ENCODE results near the gene MRPL42. TPM values are rescaled to one million over a fixed set of nuclear protein-coding genes. Genes with fewer than 3 reads are reported as not detected.
A peak's percentile ranks its signal among the peaks of the same experiment; 100 is the strongest.

MRPL42 gene
- total RNA-seq, result 10 to 100 TPM; 33.9 to 57.8 TPM

DNA sequence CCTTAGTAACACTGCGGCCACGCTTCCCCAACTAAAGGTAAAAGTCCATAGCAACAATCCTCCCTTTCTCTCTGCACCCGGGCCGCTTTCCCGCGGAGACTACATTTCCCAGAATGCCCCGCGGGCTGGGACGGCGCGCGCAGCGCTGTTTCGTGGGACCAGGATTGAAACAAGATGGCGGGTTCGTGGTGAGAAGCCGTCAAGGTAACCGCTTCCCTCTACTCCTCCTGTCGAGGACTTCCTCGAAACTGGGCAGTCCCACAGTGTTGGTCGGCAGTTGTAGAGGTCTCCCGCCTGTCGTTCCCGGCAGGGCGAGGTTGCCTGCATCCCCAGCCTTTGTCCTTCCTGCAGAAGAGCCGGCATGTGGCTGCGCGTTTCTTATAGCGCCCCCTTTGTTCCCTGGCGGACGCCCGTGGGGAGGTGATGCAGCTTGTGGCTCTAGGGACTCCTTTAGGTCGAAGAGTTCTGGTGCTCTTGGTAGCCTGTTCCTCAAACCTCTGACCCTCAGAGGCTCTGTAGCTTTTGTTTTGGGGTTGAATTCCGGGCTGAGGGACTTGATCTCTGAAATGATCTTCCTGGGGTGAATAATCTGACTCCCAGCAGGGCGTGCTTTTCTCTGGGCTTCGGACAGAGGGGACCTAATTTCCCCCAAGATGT, at the start of gene MRPL42:
TSS of gene MRPL42 (plus strand) at position 164 of the 657 bp plus-strand sequence. CDS start 1,772 bp downstream, outside the sequence.
- TF ChIP-seq, protein P1, sequence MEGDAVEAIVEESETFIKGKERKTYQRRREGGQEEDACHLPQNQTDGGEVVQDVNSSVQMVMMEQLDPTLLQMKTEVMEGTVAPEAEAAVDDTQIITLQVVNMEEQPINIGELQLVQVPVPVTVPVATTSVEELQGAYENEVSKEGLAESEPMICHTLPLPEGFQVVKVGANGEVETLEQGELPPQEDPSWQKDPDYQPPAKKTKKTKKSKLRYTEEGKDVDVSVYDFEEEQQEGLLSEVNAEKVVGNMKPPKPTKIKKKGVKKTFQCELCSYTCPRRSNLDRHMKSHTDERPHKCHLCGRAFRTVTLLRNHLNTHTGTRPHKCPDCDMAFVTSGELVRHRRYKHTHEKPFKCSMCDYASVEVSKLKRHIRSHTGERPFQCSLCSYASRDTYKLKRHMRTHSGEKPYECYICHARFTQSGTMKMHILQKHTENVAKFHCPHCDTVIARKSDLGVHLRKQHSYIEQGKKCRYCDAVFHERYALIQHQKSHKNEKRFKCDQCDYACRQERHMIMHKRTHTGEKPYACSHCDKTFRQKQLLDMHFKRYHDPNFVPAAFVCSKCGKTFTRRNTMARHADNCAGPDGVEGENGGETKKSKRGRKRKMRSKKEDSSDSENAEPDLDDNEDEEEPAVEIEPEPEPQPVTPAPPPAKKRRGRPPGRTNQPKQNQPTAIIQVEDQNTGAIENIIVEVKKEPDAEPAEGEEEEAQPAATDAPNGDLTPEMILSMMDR (IDR thresholded peaks at IDR 0.05), result peak; percentile 69 to 90
- Histone ChIP-seq H3K27ac (peak within 1 kb of the TSS; percentile 77 to 93), H3K4me1 (peaks cover 0 to 24% of the 10 kb centered on the region in 2 donors), H3K27me3 (no peaks in the 10 kb centered on the region), H3K36me3 (no peaks in the 10 kb centered on the region), H3K4me3 (peak within 1 kb of the TSS; percentile 60 to 73), H3K9me3 (no peaks in the 10 kb centered on the region)
- DNase-seq (ENCODE audit: low spot score), result peak; percentile 93

DNA sequence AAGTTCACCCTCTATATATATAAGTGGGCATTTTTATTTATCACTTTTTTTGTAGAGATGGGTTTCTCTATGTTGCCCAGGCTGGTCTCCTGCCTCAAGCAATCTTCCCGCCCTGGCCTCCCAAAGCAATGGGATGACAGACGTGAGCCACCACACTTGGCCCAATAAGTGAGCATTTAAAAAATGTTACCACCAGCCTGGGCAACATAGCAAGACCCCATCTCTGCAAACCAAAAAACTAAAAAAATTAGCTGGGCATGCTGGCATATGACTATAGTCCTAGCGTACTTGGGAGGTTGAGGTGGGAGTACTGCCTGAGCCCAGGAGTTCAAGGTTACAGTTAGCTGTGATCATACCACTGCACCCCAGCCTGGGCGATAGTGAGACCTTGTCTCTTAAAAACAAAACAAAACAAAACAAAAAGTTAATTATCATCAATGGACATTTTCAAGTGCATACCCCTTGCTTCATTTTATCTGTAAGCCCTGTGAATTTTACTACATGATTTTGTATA, 49.3 kb upstream of the MRPL42 start:
- no peak overlapping the region for H3K4me3 ChIP-seq
- peaks cover 0 to 47% of the 10 kb centered on the region in 2 donors for H3K4me1 ChIP-seq
- no peak overlapping the region for H3K27ac ChIP-seq
- H3K36me3 ChIP-seq, result no peaks in the 10 kb centered on the region
- no peak for DNase-seq (ENCODE audit: low spot score)
- H3K27me3 ChIP-seq, result no peaks in the 10 kb centered on the region
- TF ChIP-seq, protein P1 (IDR thresholded peaks at IDR 0.05), result no peak
- no peaks in the 10 kb centered on the region for H3K9me3 ChIP-seq

DNA sequence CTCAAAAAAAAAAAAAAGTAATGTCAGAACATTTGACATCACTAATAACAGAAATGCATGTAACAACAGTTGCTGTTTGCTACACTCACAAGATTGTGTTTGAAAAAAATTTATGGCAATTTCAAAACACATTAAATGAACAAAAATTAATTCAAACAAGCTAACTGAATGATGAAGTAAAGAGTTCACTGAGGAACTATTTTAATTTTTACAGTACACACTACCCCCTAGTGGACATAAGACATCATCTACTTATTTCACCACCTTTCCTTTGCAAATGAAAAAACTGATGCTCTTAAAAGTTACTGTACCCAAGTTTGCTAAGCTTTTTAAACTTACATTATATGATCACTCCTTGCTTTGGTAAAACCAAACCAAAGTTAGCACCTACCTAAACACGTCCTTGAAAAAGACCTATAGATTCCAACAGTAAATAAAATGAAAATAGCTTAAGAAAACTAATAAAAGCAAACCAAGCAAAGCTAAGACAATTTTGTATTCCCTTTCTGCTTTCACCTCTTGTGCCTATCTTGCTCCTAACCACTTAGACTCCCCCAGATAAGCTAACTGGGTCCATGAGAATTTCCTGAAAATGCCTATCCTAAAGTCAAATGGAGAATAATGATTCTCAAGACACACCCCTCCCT, 47.8 kb upstream of the MRPL42 start:
- no peak for DNase-seq (ENCODE audit: low spot score)
- Histone ChIP-seq H3K4me1 (peaks cover 0 to 45% of the 10 kb centered on the region in 2 donors), H3K36me3 (no peaks in the 10 kb centered on the region), H3K9me3 (no peaks in the 10 kb centered on the region), H3K27ac (no peak overlapping the region), H3K4me3 (no peak overlapping the region), H3K27me3 (no peaks in the 10 kb centered on the region)
- TF ChIP-seq, protein P1 (IDR thresholded peaks at IDR 0.05), result peak; percentile 46 to 77

DNA sequence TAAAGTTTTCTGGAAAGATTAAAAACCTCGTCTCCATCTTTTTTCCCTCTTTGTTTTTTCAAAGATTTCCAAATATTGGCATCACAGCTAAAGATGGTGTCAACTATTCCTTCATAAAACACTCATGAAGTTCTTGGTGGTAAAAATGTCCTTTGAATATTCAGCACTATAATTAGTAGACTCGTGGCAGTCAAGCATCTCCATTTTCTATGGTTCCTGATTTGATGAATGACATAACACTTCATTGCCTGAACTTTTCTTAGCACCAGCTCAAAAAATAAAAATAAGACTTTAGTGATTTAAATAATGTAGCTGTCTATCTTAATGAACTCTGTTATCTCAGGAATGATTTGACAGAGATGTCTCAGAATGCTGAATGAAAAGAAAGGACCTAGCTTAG, 45.3 kb upstream of the MRPL42 start:
- Histone ChIP-seq H3K4me3 (no peak overlapping the region), H3K27ac (peak overlapping the region in 1 of 2 donors; percentile 15), H3K4me1 (peaks cover 0 to 51% of the 10 kb centered on the region in 2 donors), H3K36me3 (no peaks in the 10 kb centered on the region), H3K9me3 (no peaks in the 10 kb centered on the region), H3K27me3 (no peaks in the 10 kb centered on the region)
- TF ChIP-seq, protein P1 (IDR thresholded peaks at IDR 0.05), result no peak
- DNase-seq (ENCODE audit: low spot score), result no peak

DNA sequence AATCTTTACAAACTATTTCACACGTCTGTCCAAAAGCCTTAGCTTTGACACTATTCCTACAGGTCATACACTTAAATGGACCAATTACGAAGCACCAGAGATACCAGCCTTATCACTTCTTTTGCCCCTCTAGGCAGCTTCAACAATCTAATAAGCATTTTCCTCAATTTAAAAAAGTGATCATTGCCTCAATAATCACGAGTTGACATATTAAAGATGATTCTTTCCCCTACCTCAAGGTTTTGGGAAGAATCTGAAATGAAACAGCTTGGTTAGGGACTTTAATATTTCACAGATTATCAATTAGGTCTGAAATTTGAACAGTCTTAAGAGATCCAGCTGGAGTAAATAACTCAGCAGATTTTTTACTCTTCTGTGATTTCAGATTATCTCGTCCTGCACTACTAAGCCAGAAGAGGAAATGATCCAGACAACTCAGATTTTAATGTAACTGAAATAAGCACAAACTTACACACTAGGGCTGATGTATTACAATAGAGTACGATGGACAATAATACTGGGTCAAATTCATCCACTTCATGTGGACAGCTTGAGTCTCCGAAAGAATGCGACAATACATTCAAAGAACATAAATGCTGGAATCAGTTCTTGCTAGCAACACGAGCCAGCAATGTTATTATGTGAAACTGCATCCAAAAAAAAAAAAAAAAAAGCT, 41.4 kb upstream of the MRPL42 start:
- TF ChIP-seq, protein P1 (IDR thresholded peaks at IDR 0.05), result no peak

More for the DNA sequence above, 41.4 kb upstream of the MRPL42 start:
- H3K36me3 ChIP-seq, result no peaks in the 10 kb centered on the region
- H3K27me3 ChIP-seq, result no peaks in the 10 kb centered on the region
- H3K9me3 ChIP-seq, result no peaks in the 10 kb centered on the region
- no peak overlapping the region for H3K4me3 ChIP-seq
- H3K27ac ChIP-seq, result peak overlapping the region in 1 of 2 donors; percentile 24
- peaks cover 0 to 77% of the 10 kb centered on the region in 2 donors for H3K4me1 ChIP-seq
- DNase-seq (ENCODE audit: low spot score), result no peak
